MM.1S (cell line): ENCODE measurements around the gene G0S2.

Experiments used
- EZH2 ChIP-seq: fragments of 300-600 bp; sonication (generic); optimal IDR thresholded peaks from 2 replicates; pipeline ENCODE3; 2017; ENCODE audit warnings: low read depth, mild to moderate bottlenecking, antibody characterized with exemption, low read length, mixed read lengths
- EZH2phosphoT487 ChIP-seq: fragments of 300-600 bp; sonication (generic); IDR thresholded peaks from 2 replicates; pipeline ENCODE4 v1.6.1; 2018; ENCODE audit warnings: antibody characterized with exemption, low read length
- TF ChIP-seq, protein P1 (sequence below): fragments of 300-600 bp; sonication (generic); IDR thresholded peaks from 2 replicates; pipeline ENCODE4 v1.5.1; 2016; ENCODE audit warnings: antibody characterized with exemption, low read length, mixed read lengths

DNA sequence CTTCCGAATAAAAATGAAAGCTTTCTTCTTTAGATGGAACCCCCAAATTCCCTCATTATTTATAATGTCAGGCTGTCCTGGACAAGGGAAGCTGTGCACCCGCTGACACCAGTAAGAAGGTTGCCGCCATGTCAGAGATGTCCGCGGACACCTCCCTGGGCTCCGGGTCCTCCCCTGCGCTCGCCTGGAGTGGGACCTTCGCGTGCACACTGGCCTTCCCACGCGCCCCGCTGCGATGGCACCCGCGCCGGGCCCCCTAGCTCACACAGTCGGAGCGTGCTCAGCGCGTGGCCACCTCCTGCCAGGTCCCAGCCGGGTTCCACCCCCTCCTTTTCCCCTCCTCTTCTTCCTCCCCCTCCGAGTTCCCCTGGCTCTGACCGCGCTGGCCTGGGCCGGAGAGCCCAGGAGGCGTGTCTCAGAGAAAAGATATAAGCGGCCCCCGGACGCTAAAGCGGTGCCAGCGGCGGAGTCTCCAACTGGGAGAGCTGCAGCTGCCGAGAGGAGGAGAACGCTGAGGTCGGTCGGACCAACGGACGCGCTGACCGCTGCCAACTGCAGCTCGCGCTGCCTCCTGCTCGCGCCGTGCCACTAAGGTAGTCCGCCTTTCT is at the start of gene G0S2:
- TF ChIP-seq, protein P1, sequence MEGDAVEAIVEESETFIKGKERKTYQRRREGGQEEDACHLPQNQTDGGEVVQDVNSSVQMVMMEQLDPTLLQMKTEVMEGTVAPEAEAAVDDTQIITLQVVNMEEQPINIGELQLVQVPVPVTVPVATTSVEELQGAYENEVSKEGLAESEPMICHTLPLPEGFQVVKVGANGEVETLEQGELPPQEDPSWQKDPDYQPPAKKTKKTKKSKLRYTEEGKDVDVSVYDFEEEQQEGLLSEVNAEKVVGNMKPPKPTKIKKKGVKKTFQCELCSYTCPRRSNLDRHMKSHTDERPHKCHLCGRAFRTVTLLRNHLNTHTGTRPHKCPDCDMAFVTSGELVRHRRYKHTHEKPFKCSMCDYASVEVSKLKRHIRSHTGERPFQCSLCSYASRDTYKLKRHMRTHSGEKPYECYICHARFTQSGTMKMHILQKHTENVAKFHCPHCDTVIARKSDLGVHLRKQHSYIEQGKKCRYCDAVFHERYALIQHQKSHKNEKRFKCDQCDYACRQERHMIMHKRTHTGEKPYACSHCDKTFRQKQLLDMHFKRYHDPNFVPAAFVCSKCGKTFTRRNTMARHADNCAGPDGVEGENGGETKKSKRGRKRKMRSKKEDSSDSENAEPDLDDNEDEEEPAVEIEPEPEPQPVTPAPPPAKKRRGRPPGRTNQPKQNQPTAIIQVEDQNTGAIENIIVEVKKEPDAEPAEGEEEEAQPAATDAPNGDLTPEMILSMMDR, result no peak
- TF ChIP-seq EZH2 (no peak), EZH2phosphoT487 (no peak)
